Posterior vena cava (tissue), 2 donors: ENCODE measurements around the gene PAK4. TPM values are rescaled to one million over a fixed set of nuclear protein-coding genes. Genes with fewer than 3 reads are reported as not detected.
"Not testable (repeated sequence)": the region's sequence is repeated elsewhere in the genome, so short reads cannot be mapped to it uniquely, and the experiment has no call there.

ENCODE experiments used
- DNase-seq: peaks from one replicate; pipeline ENCODE4 v3.0.0-alpha.2; 2020; ENCODE audit warnings: low spot score
- intact Hi-C, 2 donors: fragments of 100-400 bp; cut with DNase I; formaldehyde crosslinking; loops; one replicate each; pipeline versions ENCODE4 v1.14.1 to v1.14.2; 2022 to 2023
- total RNA-seq, 2 donors: library from RNA; stranded (reverse); fragmentation: NEBNext Ultra II Directional; extraction: Animal tissue kit (Norgen Biotek cat#: 25700); gene quantifications; one replicate each; pipeline ENCODE4 v1.2.1, GENCODE V29; 2021
- donor health status: DM: yes; HTN: yes; CAD: no.
- donor health status: DM: yes; HTN: yes; CAD: no.

Gene PAK4
- total RNA-seq, 2 donors from 2014 or later, result 15.0 to 17.3 TPM

DNA sequence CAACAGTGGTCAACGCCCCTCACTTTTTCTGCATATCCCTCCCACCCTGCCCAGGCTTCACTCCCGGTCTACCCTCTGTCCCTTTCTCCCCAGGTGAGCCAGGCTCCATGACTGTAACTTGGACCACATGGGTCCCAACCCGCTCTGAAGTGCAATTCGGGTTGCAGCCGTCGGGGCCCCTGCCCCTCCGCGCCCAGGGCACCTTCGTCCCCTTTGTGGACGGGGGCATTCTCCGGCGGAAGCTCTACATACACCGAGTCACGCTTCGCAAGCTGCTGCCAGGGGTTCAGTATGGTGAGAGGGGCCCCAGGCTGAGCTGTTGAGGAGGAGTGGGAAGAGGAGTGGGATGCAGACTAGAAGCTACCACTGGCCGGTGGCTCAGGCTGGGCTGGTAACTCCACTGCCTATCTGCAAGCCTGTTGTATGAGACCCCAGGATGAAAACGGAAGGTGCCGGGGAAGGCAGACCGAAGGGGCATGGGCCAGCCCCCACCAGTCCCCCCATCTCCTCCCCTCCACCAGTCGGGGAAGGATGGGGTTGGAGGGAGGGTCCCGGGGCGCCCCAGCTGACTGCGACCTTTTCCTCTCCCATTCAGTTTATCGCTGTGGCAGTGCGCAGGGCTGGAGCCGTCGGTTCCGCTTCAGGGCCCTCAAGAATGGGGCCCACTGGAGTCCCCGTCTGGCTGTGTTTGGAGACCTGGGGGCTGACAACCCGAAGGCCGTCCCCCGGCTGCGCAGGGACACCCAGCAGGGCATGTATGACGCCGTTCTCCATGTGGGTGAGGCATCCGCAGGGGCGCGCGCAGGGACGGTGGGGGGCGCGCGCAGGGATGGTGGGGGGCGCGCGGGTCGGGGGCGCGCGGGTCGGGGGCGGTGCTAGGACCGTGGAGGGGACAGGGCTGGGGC, 27.0 kb upstream of the PAK4 start:
- intact Hi-C loops, result no loop called here

DNA sequence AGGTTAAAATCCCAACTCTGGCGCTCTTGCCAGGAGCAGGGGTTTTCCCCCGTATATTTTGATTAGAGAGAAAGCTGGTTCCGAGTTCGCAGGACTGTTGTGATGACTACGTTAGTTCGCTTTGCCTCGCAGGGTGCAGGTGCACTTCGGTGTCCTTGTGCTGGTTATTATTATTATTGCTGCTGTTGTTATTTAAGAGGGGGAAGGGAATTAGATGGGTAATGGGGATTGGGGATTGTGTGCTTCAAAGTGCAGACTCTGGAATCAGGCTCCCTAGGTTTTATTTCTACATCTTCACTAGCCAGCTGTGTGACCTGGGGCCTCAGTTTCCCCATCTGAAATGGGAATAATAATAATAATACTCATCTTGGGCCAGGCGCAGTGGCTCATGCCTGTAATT, 26.2 kb upstream of the PAK4 start:
- DNase-seq, result no peak
- intact Hi-C loops, result no loop called here

More for the DNA sequence above, 27.0 kb upstream of the PAK4 start:
- no peak for DNase-seq

DNA sequence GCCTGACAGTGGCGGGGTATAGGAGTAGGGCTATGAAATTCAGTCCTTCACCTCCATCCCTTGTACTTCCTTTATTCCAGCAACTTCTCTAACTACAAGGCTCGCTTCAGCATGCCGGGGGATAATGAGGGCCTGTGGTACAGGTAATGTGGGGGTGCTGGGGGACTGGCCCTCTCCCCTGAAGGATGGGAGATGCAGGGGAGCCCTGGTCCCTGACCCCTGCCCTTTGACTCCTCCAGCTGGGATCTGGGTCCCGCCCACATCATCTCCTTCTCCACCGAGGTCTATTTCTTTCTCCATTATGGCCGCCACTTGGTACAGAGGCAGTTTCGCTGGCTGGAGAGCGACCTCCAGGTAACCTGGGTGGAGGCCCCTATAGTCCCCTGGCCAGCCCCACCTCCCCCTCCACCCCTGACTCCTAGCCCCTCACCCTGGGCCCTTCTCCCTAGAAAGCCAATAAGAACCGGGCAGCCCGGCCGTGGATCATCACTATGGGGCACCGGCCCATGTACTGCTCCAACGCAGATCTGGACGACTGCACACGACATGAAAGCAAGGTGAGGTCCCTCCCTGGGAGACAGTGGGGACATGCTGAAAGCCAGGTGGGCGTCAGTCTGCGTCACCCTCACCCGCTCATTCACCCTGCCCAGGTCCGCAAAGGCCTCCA, 25.0 kb upstream of the PAK4 start:
- no peak for DNase-seq
- intact Hi-C loops, result no loop called here

DNA sequence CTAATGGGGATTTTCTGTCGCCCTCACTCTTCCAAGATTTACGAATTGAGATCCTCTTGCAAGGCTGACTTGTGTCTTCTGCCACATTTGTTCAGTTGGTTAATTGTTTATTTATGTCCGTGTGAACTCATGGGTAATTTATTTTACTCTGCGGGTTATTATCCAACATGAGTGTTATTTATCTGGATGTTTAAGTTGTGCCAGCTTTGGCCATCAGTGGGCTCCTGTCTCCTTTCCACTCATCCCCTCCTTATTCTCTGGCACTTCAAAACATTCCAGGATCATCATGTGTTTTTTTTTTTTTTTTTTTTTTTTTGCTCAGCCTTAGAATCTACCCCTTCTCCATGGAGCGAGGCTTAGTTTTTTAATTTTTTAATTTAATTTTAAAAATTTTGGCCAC, 22.4 kb upstream of the PAK4 start:
- DNase-seq, result no peak
- intact Hi-C loops, result no loop called here

DNA sequence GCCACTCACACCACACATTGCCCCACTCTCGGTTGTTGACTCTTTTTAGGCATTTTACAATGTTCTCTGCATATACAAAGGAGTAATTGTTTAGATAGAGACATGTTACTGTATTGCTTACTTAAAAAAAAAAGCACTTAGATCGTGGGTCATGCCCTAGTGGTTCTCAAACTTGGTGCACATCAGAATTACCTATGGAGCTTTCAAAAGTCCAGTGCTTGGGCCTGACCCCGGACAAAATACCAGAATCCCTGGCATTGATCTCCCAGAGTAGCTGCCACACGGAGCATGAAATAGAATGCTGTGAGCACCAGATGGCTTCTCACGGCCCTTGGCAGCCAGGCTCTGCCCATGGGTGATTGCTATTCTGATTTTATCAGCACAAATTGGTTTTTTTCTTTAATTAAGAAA, 21.4 kb upstream of the PAK4 start:
- DNase-seq, result no peak
- intact Hi-C loops, result no loop called here

DNA sequence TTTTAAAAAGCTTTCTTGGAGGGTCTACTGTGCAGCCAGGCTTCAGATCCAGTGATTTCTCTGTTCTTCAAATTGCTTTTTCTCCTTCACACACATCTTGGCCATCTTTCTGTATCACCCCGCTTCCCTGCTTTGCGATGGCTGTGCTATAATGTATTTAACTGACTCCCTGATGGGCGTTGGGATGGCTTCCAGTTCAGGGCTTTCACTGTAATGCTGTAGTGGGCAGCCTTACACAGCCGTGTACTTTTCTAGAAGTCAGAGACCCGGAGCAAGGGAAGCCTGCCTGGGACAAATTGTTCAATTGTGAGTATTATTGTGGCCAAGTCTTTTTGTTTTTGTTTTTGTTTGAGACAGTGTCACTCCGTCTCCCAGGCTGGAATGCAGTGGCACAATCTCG, 19.4 kb upstream of the PAK4 start:
- DNase-seq, result no peak
- intact Hi-C loops, result no loop called here

DNA sequence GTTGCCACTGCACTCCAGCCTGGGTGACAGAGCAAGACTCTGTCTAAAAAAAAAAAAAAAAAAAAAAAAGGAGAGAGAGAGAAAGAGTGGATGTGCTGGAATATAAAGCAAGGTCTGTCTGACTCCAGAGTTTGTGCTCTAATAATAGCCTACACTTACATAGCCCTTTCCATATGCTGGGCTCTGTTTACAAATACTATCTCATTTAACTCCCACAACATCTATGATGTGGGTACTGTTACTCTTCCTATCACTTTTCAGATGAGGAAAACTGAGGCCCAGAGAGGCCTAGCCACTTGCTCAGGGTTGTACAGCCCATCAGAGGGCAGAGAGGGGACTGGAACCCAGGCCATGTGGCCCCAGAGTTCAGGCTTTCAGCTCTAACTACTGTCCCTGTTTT, 15.9 kb upstream of the PAK4 start:
- intact Hi-C loops, result no loop called here
- DNase-seq, result no peak

DNA sequence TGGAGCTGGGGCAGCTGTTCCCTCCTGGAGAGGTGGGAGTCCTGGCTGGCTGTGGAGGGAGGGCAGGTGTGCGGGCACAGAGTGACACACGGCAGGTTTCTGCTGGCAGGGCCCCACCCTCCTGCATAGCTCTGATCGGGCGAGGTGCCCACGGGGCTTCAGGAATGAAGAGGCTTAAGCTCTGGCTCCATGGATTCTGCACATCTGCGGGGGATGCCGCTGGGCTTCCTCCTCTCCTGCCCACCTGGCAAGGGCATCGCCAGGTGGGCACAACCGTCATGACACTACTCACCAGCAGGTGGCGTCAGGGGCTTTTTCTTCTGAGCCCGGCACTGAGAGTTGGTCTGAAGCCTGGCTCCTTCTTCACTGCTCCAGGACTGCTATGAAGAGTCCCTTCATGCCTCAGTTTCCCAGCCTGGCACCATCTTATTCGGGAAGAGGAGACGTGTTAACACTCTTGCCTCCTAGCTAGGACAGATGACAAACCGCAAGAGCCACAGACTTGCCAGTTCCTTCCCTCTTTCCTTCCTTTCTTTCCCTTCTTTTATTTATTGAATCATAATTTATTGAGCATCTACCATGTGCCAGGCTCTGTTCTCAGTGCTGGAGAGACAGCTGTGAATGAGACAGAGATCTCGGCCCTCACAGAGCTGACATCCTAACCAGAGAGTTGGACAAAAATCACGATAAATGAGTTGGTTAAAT, 15.2 kb upstream of the PAK4 start:
- intact Hi-C loops, result no loop called here
- no peak for DNase-seq

DNA sequence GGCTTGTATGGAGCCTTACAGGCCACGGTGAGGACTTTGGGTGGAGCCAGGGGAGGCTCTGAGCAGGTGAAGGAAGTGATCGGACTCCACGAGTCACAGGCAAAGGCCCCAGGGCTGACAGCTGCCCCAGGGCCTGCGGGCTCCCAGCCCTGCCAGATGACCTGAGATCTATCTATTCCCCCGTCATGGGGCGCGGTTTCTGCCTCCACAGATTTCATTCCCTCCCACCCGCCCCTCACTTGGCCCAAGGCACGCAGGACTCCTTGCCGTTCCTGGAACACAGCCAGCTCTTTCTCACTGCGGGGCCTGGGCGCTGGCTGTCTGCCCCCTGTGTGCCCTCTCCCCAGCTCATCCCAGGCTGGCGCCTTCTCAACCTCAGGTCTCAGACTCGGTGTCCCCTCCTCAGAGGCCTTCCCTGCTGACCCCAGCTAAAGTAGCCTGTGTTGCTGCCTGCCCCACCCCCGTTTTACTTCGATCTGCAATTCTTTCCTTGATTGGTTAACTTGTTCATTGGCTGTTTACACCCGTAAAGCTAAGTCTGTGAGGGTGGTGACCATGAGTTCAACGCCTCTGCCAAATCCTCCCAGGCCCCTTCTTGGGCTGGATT, 13.9 kb upstream of the PAK4 start:
- intact Hi-C loops, result no loop called here
- DNase-seq, result no peak

DNA sequence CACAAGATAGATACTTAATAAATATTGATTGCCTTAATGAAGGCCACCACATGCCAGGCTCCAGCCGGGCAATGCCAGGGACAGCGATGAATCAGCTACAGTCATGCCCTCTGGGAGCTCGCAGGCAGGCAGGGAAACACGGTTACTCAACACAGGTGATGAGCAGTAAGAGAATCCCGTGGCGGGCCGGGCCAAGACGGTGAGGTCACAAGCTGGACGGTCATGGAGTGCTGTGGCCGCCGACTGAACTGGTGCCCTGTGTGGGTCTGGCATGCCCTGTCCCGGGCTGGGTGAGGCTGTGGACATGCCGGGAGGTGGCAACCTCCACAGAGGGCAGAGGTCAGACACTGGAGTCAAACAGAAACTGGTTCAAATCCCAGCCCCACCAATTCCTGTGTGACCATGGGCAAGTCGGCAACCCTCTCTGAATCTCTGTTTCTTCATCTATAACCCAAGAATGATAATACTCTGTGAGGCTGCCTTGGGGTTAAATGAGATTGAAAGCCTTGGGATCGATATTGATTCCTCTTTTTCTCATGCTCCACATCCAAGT, 13.2 kb upstream of the PAK4 start:
- intact Hi-C loops, result no loop called here
- DNase-seq, result no peak

DNA sequence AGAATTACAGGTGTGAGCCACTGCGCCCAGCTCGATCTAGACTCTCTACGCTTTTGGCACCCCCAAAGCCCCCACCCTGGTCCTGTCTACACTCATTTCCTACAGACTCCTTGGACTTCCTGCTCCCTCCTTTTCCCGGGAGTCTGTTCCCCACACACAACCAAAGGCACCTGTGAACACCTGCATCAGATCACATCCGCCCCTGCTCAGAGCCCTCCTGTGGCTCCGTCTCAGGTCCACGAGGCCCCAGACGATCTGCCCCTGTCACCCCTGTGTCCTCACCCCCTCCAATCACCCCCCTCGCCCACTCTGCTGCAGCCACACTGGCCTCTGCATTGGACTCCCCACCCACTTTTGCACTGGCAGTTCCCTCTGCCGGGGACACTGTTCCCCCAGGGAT, 12.4 kb upstream of the PAK4 start:
- intact Hi-C loops, result no loop called here

DNA sequence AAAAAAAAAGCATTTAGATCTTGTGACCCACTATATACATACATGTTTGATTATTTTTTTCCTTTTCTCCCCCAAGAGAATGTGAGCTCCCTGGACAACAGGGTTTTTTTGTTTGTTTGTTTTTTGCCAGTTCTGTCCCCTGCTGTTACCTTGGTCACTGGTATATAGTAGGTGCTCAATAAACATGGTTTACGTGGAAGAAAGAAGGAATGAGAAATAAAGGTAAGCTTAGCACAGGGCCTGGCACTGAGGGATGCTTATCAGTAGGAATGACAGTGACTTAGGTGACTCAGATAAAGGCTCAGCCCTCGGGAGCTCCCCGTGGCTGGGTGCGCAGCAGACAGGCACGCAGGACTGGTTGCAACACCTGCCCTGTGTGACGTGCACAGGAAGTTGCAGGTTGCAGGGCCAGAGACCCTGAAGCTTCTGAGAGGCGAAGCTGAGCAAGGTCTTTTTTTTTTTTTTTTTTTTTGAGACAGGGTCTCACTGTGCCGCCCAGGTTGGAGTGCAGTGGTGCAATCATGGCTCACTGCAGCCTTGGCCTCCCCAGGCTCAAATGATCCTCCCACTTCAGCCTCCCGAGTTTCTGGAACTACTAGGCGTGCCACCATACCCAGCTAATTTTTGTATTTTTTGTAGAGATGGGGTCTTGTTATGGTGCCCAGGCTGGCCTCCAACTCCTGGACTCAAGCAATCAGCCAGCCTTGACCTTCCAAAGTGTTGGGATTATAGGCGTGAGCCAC, 10.3 kb upstream of the PAK4 start:
- intact Hi-C loops, result no loop called here
- no peak for DNase-seq

More for the DNA sequence above, 12.4 kb upstream of the PAK4 start:
- DNase-seq, result no peak

DNA sequence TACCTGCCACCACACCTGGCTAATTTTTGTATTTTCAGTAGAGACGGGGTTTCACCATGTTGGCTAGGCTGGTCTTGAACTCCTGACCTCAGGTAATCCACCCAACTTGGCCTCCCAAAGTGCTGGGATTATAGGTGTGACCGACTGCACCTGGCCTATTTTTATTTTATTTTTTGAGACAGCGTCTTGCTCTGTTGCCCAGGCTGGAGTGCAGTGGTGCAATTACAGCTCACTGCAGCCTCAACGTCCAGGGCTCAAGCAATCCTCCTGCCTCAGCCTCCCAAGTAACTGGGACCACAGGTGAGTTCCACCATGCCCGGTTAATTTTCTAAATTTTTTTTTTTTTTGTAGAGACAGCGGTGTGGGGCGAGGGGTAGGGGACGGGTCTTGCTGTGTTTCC, 8.6 kb upstream of the PAK4 start:
- DNase-seq, intact Hi-C loops: not testable (repeated sequence)

DNA sequence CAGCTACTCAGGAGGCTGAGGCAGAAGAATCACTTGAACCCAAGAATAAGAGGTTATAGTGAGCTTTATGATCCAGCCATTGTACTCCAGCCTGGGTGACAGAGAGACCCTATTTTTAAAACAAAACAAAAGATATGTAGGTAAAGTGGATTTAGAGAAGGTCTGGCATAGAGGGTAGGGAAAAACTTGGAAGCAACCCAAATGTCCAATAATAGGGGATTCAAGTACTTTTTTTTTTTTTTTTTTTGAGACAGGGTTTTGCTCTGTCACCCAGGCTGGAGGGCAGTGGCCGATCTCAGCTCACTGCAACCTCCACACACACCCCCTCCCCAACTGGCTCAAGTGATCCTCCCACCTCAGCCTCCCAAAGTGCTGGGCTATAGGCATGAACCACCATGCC, 5.8 kb upstream of the PAK4 start:
- intact Hi-C loops, result loop anchor here (5.0 kb wide), 3 partner anchors 67 to 1922 kb away; no protein-coding TSS in a partner anchor
- DNase-seq, result no peak

DNA sequence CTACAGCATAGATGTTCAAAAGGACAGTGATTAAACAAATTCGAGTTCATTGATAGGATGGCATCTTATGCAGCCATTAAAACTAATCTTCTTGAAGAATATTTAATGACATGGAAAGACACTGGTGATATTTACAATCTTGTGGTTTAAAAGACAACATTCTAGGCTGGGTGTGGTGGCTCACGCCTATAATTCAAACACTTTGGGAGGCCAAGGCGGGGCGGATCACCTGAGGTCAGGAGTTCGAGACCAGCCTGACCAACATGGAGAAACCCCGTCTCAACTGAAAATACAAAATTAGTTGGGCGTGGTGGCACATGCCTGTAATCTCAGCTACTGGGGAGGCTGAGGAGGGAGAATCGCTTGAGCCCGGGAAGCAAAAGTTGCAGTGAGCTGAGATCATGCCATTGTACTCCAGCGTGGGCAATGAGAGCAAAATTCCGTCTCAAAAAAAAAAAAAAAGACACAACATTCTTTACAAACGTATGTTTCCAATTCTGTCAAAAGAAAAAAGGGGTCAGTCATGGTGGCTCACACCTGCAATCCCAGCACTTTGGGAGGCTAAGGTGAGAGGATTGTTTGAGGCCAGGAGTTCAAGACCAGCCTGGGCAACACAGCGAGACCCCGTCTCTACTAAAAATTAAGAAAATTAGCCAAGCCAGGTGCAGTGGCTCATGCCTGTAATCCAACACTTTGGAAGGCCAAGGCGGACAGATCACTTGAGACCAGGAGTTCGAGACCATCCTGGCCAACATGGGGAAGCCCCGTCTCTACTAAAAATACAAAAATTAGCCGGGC, 2.5 kb upstream of the PAK4 start:
- DNase-seq, result no peak
- intact Hi-C loops, result loop anchor here (5.0 kb wide), 3 partner anchors 64 to 1919 kb away; no protein-coding TSS in a partner anchor

DNA sequence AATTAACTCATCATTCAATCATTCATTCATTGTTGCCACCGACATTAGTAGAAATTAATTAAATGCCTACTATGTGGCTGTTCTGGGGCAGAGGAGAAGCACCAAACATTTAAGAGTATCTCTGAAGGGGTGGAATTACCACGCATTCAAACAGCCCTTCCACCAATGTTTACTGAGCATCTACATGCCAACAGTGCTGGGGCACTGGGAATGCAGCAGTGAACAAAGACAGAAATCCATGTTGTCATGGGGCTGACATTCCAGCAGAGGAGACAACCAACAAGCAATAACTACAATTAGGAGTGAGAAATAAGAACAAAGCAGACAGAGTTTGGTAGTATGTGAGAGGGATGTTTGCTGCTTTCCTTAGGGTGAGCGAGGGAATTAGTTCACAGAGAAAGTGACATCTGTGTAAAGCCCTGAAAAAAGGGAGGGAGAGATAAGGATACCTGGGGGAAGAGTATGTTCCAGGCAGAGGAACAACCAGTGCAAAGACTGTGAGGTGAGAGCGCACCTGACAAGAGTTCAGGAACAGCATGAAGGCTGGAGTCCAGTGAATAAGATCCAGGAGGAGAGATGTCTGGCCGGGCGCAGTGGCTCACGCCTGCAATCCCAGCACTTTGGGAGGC, 1.3 kb upstream of the PAK4 start:
- no peak for DNase-seq
- intact Hi-C loops, result loop anchor here (5.0 kb wide), 3 partner anchors 63 to 1918 kb away; no protein-coding TSS in a partner anchor

DNA sequence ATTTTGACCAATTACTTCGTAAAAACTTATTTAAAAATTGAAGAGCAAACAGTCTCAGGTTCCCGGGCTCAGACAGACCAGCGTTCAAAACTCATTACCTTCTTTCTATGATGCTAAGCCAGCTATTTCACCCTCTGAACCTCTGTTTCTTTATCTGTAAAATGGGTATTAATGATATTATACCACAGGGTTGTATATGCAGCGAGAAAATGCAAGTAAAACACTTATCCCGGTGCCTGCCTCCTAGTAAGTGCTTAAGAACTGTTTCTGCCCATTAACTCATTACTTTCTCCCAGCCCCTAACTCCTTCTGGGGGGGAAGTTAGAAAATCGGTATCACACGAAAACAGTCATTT, 410 bp upstream of the PAK4 start:
- no peak for DNase-seq
- intact Hi-C loops, result no loop called here
